Stimulated activated CD4-positive, alpha-beta T cell treated with anti-CD3 and anti-CD28 coated beads, Interleukin-4, amount 100 ng/mL, for 48 hours (primary cell): ENCODE measurements around the gene HOMER2.
"Not testable (repeated sequence)": the region's sequence is repeated elsewhere in the genome, so short reads cannot be mapped to it uniquely, and the experiment has no call there.

Source experiments
- DNase-seq, 2 donors: peaks; one replicate each; pipeline ENCODE4 v3.0.0-alpha.2; 2020; ENCODE audit warnings: low read depth in 2 of 2

Gene HOMER2

GRCh38 chr15:82964890-82965289, 12.4 kb upstream of the HOMER2 start:
- DNase-seq: no peak

GRCh38 chr15:82963471-82964341, 11.2 kb upstream of the HOMER2 start:
- DNase-seq: no peak

GRCh38 chr15:82960766-82961165, 8.2 kb upstream of the HOMER2 start:
- no peak for DNase-seq

- DNase-seq: no peak
Measured at GRCh38 chr15:82959423-82959822, 6.9 kb upstream of the HOMER2 start.

- no peak for DNase-seq
Measured at GRCh38 chr15:82958638-82959037, 6.1 kb upstream of the HOMER2 start.

- DNase-seq: no peak
Measured at GRCh38 chr15:82951472-82952157, 905 bp downstream of the HOMER2 start.

- no peak for DNase-seq
Measured at GRCh38 chr15:82950746-82951370, 1.7 kb downstream of the HOMER2 start.

GRCh38 chr15:82950295-82950694, 2.2 kb downstream of the HOMER2 start:
- no peak for DNase-seq

GRCh38 chr15:82946155-82946701, 6.3 kb downstream of the HOMER2 start:
- no peak for DNase-seq

GRCh38 chr15:82945326-82945725, 7.2 kb downstream of the HOMER2 start:
- DNase-seq: no peak

GRCh38 chr15:82944821-82945220, 7.7 kb downstream of the HOMER2 start:
- DNase-seq: no peak

GRCh38 chr15:82944056-82944455, 8.5 kb downstream of the HOMER2 start:
- DNase-seq: no peak

GRCh38 chr15:82943176-82943575, 9.3 kb downstream of the HOMER2 start:
- DNase-seq: no peak

- no peak for DNase-seq
Measured at GRCh38 chr15:82942691-82943090, 9.8 kb downstream of the HOMER2 start.

GRCh38 chr15:82939678-82940077, 12.8 kb downstream of the HOMER2 start:
- DNase-seq: not testable (repeated sequence)

GRCh38 chr15:82937712-82938058, 14.8 kb downstream of the HOMER2 start:
- no peak for DNase-seq

- DNase-seq: no peak
Measured at GRCh38 chr15:82936966-82937711, 15.4 kb downstream of the HOMER2 start.

GRCh38 chr15:82935382-82935781, 17.1 kb downstream of the HOMER2 start:
- no peak for DNase-seq

GRCh38 chr15:82934100-82934880, 18.2 kb downstream of the HOMER2 start:
- DNase-seq: no peak

- DNase-seq: no peak
Measured at GRCh38 chr15:82933576-82933975, 18.9 kb downstream of the HOMER2 start.

GRCh38 chr15:82931221-82931620, 21.3 kb downstream of the HOMER2 start:
- DNase-seq: no peak
